Activated naive CD4-positive, alpha-beta T cell treated with anti-CD3 and anti-CD28 coated beads, Interleukin-2, amount 50 U/mL, for 16 hours (primary cell): Measurements from ENCODE around the gene CYB5RL.
"Not testable (repeated sequence)": the region's sequence is repeated elsewhere in the genome, so short reads cannot be mapped to it uniquely, and the experiment has no call there.

Experiments used
- DNase-seq: peaks from one replicate; pipeline ENCODE4 v3.0.0-alpha.2; 2020

The CYB5RL gene

GRCh38 chr1:54225986-54226559, 26.2 kb upstream of the CYB5RL start:
- DNase-seq, result no peak

- DNase-seq, result no peak
Observed at GRCh38 chr1:54225378-54225777, 25.5 kb upstream of the CYB5RL start.

- DNase-seq, result no peak
Observed at GRCh38 chr1:54224233-54224632, 24.4 kb upstream of the CYB5RL start.

GRCh38 chr1:54223441-54224202, 23.8 kb upstream of the CYB5RL start:
- no peak for DNase-seq

- no peak for DNase-seq
Observed at GRCh38 chr1:54222711-54223110, 22.9 kb upstream of the CYB5RL start.

- no peak for DNase-seq
Observed at GRCh38 chr1:54221867-54222484, 22.1 kb upstream of the CYB5RL start.

- no peak for DNase-seq
Observed at GRCh38 chr1:54221113-54221834, 21.4 kb upstream of the CYB5RL start.

- no peak for DNase-seq
Observed at GRCh38 chr1:54220004-54220811, 20.4 kb upstream of the CYB5RL start.

GRCh38 chr1:54219688-54220003, 19.8 kb upstream of the CYB5RL start:
- DNase-seq, result no peak

- no peak for DNase-seq
Observed at GRCh38 chr1:54218883-54219687, 19.3 kb upstream of the CYB5RL start.

GRCh38 chr1:54215523-54215922, 15.7 kb upstream of the CYB5RL start:
- no peak for DNase-seq

- DNase-seq, result no peak
Observed at GRCh38 chr1:54212872-54213271, 13.0 kb upstream of the CYB5RL start.

- DNase-seq, result not testable (repeated sequence)
Observed at GRCh38 chr1:54207896-54208295, 8.1 kb upstream of the CYB5RL start.

GRCh38 chr1:54207287-54207686, 7.5 kb upstream of the CYB5RL start:
- DNase-seq, result no peak

GRCh38 chr1:54204199-54204598, 4.4 kb upstream of the CYB5RL start:
- no peak for DNase-seq

- no peak for DNase-seq
Observed at GRCh38 chr1:54200519-54200997, 728 bp upstream of the CYB5RL start.

GRCh38 chr1:54199151-54199764, 572 bp downstream of the CYB5RL start:
- DNase-seq, result no peak

GRCh38 chr1:54193453-54193852, 6.4 kb downstream of the CYB5RL start:
- no peak for DNase-seq

- no peak for DNase-seq
Observed at GRCh38 chr1:54191525-54191924, 8.3 kb downstream of the CYB5RL start.

- no peak for DNase-seq
Observed at GRCh38 chr1:54190526-54190925, 9.3 kb downstream of the CYB5RL start.

GRCh38 chr1:54188291-54188690, 11.5 kb downstream of the CYB5RL start:
- DNase-seq, result no peak
